Smooth muscle cell (in vitro differentiated cells): Measurements from ENCODE around the gene IGLL1. TPM values are rescaled to one million over a fixed set of nuclear protein-coding genes. Genes with fewer than 3 reads are reported as not detected.

ENCODE experiments used
- DNase-seq: peaks from one replicate; lab custom pipeline; 2025; ENCODE audit not compliant: unreplicated experiment; lab: John Stamatoyannopoulos, UW
- H2AFZ ChIP-seq: fragments of 200-600 bp; sonication (generic); 2 replicates; pipeline ENCODE4 v1.6.0; 2016; ENCODE audit warnings: antibody characterized with exemption, low read depth, mild to moderate bottlenecking
- H3F3A ChIP-seq: fragments of 200-600 bp; sonication (generic); 2 replicates; pipeline ENCODE4 v1.6.0; 2017; ENCODE audit warnings: antibody characterized with exemption, low read depth
- H3K27ac ChIP-seq: fragments of 200-600 bp; sonication (generic); 2 replicates; pipeline ENCODE4 v1.5.1; 2016; ENCODE audit warnings: low read depth, mild to moderate bottlenecking
- H3K27me3 ChIP-seq: fragments of 200-600 bp; sonication (generic); 2 replicates; pipeline ENCODE4 v1.6.1; 2016; ENCODE audit warnings: low read depth, mild to moderate bottlenecking
- H3K36me3 ChIP-seq: fragments of 200-600 bp; sonication (generic); 2 replicates; pipeline ENCODE4 v1.5.1; 2016; ENCODE audit warnings: low read depth
- H3K4me1 ChIP-seq: fragments of 200-600 bp; sonication (generic); 2 replicates; pipeline ENCODE4 v1.5.1; 2016; ENCODE audit warnings: low read depth
- H3K4me2 ChIP-seq: fragments of 200-600 bp; sonication (generic); 2 replicates; pipeline ENCODE4 v1.6.0; 2016; ENCODE audit warnings: mild to moderate bottlenecking
- H3K4me3 ChIP-seq: fragments of 200-600 bp; sonication (generic); 2 replicates; pipeline ENCODE4 v1.5.1; 2016; ENCODE audit warnings: mild to moderate bottlenecking
- H3K79me2 ChIP-seq: fragments of 200-600 bp; sonication (generic); 2 replicates; pipeline ENCODE4 v1.6.0; 2016; ENCODE audit warnings: low read depth, mild to moderate bottlenecking
- H3K9ac ChIP-seq: fragments of 200-600 bp; sonication (generic); 2 replicates; pipeline ENCODE4 v1.6.0; 2016; ENCODE audit warnings: low read depth
- H3K9me3 ChIP-seq: fragments of 200-600 bp; sonication (generic); replicated peaks from 2 replicates; pipeline ENCODE4 v1.5.1; 2016; ENCODE audit warnings: low read depth
- H4K20me1 ChIP-seq: fragments of 200-600 bp; sonication (generic); 2 replicates; pipeline ENCODE4 v1.6.0; 2016; ENCODE audit warnings: low read depth
- WGBS: methylation state at CpG from one replicate; pipeline ENCODE4 v1.1.7; 2016; ENCODE audit warnings: low lambda C conversion rate; 5-methylcytosine and 5-hydroxymethylcytosine counted together
- polyA plus RNA-seq: library from polyadenylated mRNA; unstranded; fragments of >200 nt; fragmentation: Nextera tagmentation; extraction: Ambion mirVana; gene quantifications from 2 replicates; pipeline ENCODE4 v1.2.1, GENCODE V29; 2016
- total RNA-seq: library from RNA; depleted of rRNA; stranded (reverse); fragments of >200 nt; gene quantifications from 2 replicates; pipeline ENCODE4 v1.2.3, GENCODE V29; 2014
- TF ChIP-seq, protein P1 (sequence below): fragments of 200-600 bp; sonication (generic); IDR thresholded peaks from 2 replicates; pipeline ENCODE4 v1.5.1; 2017; ENCODE audit warnings: borderline replicate concordance, mild to moderate bottlenecking, antibody characterized with exemption; ENCODE audit not compliant: insufficient read depth, poor library complexity, severe bottlenecking

IGLL1 gene
- total and polyA plus RNA-seq, 2 experiments from 2014 or later, result not detected

GRCh38 chr22:23566705-23567475 is 13.2 kb downstream of the IGLL1 start:
- TF ChIP-seq, protein P1, sequence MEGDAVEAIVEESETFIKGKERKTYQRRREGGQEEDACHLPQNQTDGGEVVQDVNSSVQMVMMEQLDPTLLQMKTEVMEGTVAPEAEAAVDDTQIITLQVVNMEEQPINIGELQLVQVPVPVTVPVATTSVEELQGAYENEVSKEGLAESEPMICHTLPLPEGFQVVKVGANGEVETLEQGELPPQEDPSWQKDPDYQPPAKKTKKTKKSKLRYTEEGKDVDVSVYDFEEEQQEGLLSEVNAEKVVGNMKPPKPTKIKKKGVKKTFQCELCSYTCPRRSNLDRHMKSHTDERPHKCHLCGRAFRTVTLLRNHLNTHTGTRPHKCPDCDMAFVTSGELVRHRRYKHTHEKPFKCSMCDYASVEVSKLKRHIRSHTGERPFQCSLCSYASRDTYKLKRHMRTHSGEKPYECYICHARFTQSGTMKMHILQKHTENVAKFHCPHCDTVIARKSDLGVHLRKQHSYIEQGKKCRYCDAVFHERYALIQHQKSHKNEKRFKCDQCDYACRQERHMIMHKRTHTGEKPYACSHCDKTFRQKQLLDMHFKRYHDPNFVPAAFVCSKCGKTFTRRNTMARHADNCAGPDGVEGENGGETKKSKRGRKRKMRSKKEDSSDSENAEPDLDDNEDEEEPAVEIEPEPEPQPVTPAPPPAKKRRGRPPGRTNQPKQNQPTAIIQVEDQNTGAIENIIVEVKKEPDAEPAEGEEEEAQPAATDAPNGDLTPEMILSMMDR, result no peak
- no peaks in the 10 kb centered on the region for H3K36me3 ChIP-seq
- DNase-seq, result no peak
- H4K20me1 ChIP-seq, result no peaks in the 10 kb centered on the region
- peaks cover 13% of the 10 kb centered on the region for H3K27me3 ChIP-seq
- H3F3A ChIP-seq, result no peaks in the 10 kb centered on the region
- WGBS, result 53% methylated on average over 35 of the region's 37 CpGs
- no peaks in the 10 kb centered on the region for H3K9me3 ChIP-seq
- H3K4me2 ChIP-seq, result peak overlapping the region; percentile 93
- peak overlapping the region; percentile 59 for H3K4me3 ChIP-seq
- peak overlapping the region; percentile 87 for H2AFZ ChIP-seq
- H3K27ac ChIP-seq, result no peak overlapping the region
- no peaks in the 10 kb centered on the region for H3K79me2 ChIP-seq
- no peaks in the 10 kb centered on the region for H3K4me1 ChIP-seq
- H3K9ac ChIP-seq, result no peak overlapping the region

DNA sequence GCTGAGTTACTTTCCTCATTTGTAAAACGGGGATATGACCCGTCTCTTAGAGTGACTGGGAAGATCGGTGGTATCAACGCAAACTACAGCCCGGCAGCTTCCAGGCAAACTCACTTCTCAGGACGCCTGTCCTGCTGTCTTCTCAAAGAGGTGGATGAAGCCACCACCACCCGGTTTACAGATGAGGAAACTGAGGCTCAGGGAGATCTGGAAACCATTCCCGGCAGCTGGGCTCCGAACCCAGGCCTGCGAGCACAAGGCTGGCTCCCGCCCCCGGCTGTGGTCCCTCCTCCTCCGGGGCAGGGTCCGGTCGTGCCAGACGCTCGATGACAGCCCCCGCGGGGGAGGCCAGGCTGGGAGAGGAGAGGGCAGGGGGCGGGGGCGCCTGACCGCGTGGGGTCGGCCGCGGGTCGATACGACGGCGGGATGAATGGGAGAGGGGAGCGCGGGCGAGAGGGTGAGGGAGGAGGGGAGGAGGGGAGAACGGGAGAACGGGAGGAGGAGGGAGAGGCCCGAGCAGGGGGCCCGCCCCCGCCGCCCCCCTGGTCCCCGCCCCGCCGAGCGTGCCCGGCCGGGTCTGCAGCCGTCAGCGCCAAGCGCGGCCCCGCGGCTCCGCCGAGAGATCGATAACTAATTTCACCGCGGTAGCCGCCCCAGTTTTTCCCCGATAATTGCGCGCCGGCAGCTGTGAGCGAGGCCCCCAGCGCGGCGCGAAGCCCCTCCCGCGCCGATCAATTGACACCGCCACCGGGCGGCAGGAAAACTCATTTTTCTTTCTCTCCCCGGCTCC is 14.0 kb downstream of the IGLL1 start:
- H3K4me3 ChIP-seq, result peak overlapping the region; percentile 59

GRCh38 chr22:23565305-23565914 is 14.7 kb downstream of the IGLL1 start:
- no peaks in the 10 kb centered on the region for H4K20me1 ChIP-seq
- no peaks in the 10 kb centered on the region for H3K36me3 ChIP-seq
- no peak for DNase-seq
- no peak overlapping the region for H3K27ac ChIP-seq
- H3F3A ChIP-seq, result no peaks in the 10 kb centered on the region
- TF ChIP-seq, protein P1, result no peak
- H3K4me3 ChIP-seq, result peak overlapping the region; percentile 59
- 8% methylated on average over 11 of the region's 11 CpGs for WGBS
- no peaks in the 10 kb centered on the region for H3K4me1 ChIP-seq
- H3K4me2 ChIP-seq, result peak overlapping the region; percentile 93
- no peaks in the 10 kb centered on the region for H3K79me2 ChIP-seq
- peaks cover 13% of the 10 kb centered on the region for H3K27me3 ChIP-seq
- no peak overlapping the region for H3K9ac ChIP-seq
- no peaks in the 10 kb centered on the region for H3K9me3 ChIP-seq
- H2AFZ ChIP-seq, result peak overlapping the region; percentile 87

More for the DNA sequence above, 14.0 kb downstream of the IGLL1 start:
- Histone ChIP-seq H3K4me2 (peak overlapping the region; percentile 93), H2AFZ (peak overlapping the region; percentile 87), H4K20me1 (no peaks in the 10 kb centered on the region), H3K36me3 (no peaks in the 10 kb centered on the region), H3K4me1 (no peaks in the 10 kb centered on the region), H3K27ac (no peak overlapping the region), H3K79me2 (no peaks in the 10 kb centered on the region), H3K9me3 (no peaks in the 10 kb centered on the region), H3K27me3 (peaks cover 13% of the 10 kb centered on the region), H3K9ac (no peak overlapping the region), H3F3A (no peaks in the 10 kb centered on the region)
- TF ChIP-seq, protein P1, result no peak
- 4% methylated on average over 30 of the region's 73 CpGs for WGBS
- DNase-seq, result no peak
